HEK293T (cell line): ENCODE measurements around the gene AHCY.
"Not testable (repeated sequence)": the region's sequence is repeated elsewhere in the genome, so short reads cannot be mapped to it uniquely, and the experiment has no call there.

Source experiments
- CTCF ChIA-PET: fragments of 350-600 bp; formaldehyde crosslinking; extraction: SDS; loops from one replicate; lab custom pipeline; 2021; ENCODE audit warnings: antibody characterized with exemption, inconsistent platforms; lab: Yijun Ruan, JAX
- POLR2A ChIA-PET: fragments of 350-600 bp; formaldehyde crosslinking; extraction: SDS; loops from one replicate; lab custom pipeline; 2020; ENCODE audit warnings: antibody characterized with exemption, inconsistent platforms; lab: Yijun Ruan, JAX
- DNase-seq: peaks from one replicate; pipeline ENCODE4 v3.0.0; 2012; ENCODE audit warnings: mixed read lengths; ENCODE audit errors: extremely low spot score
- ARNT ChIP-seq: fragments of 450-650 bp; IDR thresholded peaks from 2 replicates; pipeline ENCODE4 v1.6.1; 2017; ENCODE audit warnings: mild to moderate bottlenecking
- BHLHE40 ChIP-seq: fragments of 450-650 bp; IDR thresholded peaks from 2 replicates; pipeline ENCODE4 v1.6.1; 2016; ENCODE audit warnings: mild to moderate bottlenecking, moderate library complexity, borderline replicate concordance
- CTBP1 ChIP-seq: fragments of 450-650 bp; IDR thresholded peaks from 2 replicates; pipeline ENCODE4 v1.6.1; 2016; ENCODE audit warnings: borderline replicate concordance
- ELF4 ChIP-seq: fragments of 450-650 bp; IDR thresholded peaks from 2 replicates; pipeline ENCODE4 v1.6.1; 2017; ENCODE audit warnings: antibody characterized with exemption
- FOXA1 ChIP-seq: fragments of 450-650 bp; IDR thresholded peaks from 2 replicates; pipeline ENCODE4 v1.6.1; 2016; ENCODE audit warnings: mild to moderate bottlenecking
- FOXK2 ChIP-seq: fragments of 450-650 bp; IDR thresholded peaks from 2 replicates; pipeline ENCODE4 v1.6.1; 2016; ENCODE audit warnings: mild to moderate bottlenecking
- FOXM1 ChIP-seq: fragments of 450-650 bp; IDR thresholded peaks from 2 replicates; pipeline ENCODE4 v1.6.1; 2017; ENCODE audit warnings: mild to moderate bottlenecking, borderline replicate concordance
- HDGF ChIP-seq: fragments of 450-650 bp; IDR thresholded peaks from 2 replicates; pipeline ENCODE4 v1.6.1; 2017; ENCODE audit warnings: antibody characterized with exemption, borderline replicate concordance
- L3MBTL2 ChIP-seq: fragments of 450-650 bp; conservative IDR thresholded peaks from 2 replicates; pipeline ENCODE4 v1.6.1; 2016; ENCODE audit warnings: mild to moderate bottlenecking
- LEF1 ChIP-seq: fragments of 450-650 bp; IDR thresholded peaks from 2 replicates; pipeline ENCODE4 v1.6.1; 2017; ENCODE audit warnings: mild to moderate bottlenecking, borderline replicate concordance
- NFRKB ChIP-seq: fragments of 450-650 bp; IDR thresholded peaks from 2 replicates; pipeline ENCODE4 v1.6.1; 2016; ENCODE audit warnings: mild to moderate bottlenecking, moderate library complexity
- SP1 ChIP-seq: fragments of 450-650 bp; IDR thresholded peaks from 2 replicates; pipeline ENCODE4 v1.6.1; 2017
- SUZ12 ChIP-seq: fragments of 450-650 bp; IDR thresholded peaks from 2 replicates; pipeline ENCODE4 v1.6.1; 2016; ENCODE audit warnings: mild to moderate bottlenecking
- TARDBP ChIP-seq: fragments of 450-650 bp; IDR thresholded peaks from 2 replicates; pipeline ENCODE4 v1.6.1; 2016
- ZNF384 ChIP-seq: fragments of 450-650 bp; IDR thresholded peaks from 2 replicates; pipeline ENCODE4 v1.6.1; 2016
- TF ChIP-seq, protein P1 (sequence below): fragments of 450-650 bp; IDR thresholded peaks from 2 replicates; pipeline ENCODE4 v1.6.1; 2016

Gene AHCY

GRCh38 chr20:34262488-34263288 lies 40.5 kb downstream of the AHCY start:
- DNase-seq: no peak
- ChIA-PET POLR2A (no interaction called here), CTCF (no interaction called here)
- no peak for TF ChIP-seq NFRKB
- no peak for TF ChIP-seq FOXA1
- no peak for TF ChIP-seq CTBP1
- TF ChIP-seq BHLHE40: no peak
- TF ChIP-seq LEF1: no peak
- TF ChIP-seq TARDBP: no peak
- TF ChIP-seq, protein P1, sequence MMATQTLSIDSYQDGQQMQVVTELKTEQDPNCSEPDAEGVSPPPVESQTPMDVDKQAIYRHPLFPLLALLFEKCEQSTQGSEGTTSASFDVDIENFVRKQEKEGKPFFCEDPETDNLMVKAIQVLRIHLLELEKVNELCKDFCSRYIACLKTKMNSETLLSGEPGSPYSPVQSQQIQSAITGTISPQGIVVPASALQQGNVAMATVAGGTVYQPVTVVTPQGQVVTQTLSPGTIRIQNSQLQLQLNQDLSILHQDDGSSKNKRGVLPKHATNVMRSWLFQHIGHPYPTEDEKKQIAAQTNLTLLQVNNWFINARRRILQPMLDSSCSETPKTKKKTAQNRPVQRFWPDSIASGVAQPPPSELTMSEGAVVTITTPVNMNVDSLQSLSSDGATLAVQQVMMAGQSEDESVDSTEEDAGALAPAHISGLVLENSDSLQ: no peak
- no peak for TF ChIP-seq SUZ12
- TF ChIP-seq FOXM1: no peak
- no peak for TF ChIP-seq ZNF384
- TF ChIP-seq ELF4: no peak

DNA sequence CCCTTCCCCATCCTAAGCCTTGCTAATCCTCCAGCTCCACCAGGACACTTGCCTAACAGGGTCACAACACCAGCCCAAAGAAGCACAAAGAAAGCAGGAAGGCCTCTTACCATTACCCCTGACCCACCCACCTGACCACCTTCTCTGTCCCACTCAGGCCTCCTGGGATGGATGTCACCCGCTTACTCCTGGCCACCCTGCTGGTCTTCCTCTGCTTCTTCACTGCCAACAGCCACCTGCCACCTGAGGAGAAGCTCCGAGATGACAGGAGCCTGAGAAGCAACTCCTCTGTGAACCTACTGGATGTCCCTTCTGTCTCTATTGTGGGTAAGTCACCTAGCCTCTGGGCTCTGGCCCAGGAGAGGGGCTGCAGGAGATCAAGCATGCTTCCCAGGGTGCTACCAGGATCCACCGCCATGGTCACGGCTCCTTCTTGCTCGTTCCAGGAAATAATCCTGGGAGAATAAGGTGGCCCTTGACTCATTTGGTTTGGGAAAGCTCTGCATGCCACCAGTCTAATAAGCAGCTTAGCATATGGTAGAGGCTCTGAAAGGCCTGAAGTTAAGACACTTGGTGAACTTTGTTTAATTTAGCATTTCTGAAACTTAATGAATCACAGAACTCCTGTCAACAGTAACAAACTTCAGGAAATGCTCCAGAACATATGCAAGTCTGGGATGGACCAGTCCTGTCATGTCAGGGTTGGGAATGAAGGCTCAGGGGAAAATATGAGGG lies 42.8 kb downstream of the AHCY start:
- DNase-seq: no peak
- ChIA-PET CTCF (interaction anchor here (0.6 kb wide), 1 partner anchor 96 kb away, joined by 4 read pairs; no protein-coding TSS in a partner anchor), POLR2A (interaction anchor here (0.7 to 0.9 kb wide), 2 partner anchors 41 to 42 kb away, joined by 3 read pairs; partner anchors contain the start of gene AHCY)
- no peak for TF ChIP-seq BHLHE40
- TF ChIP-seq CTBP1: no peak
- TF ChIP-seq ARNT: no peak
- TF ChIP-seq TARDBP: no peak
- TF ChIP-seq ZNF384: no peak
- TF ChIP-seq, protein P1: no peak
- TF ChIP-seq NFRKB: no peak

GRCh38 chr20:34256629-34257124 lies 46.5 kb downstream of the AHCY start:
- no peak for DNase-seq
- ChIA-PET CTCF (interaction anchor here (0.6 to 1.4 kb wide), 4 partner anchors 10 to 326 kb away, joined by 3 to 6 read pairs (median 3); no protein-coding TSS in a partner anchor), POLR2A (no interaction called here)
- TF ChIP-seq, protein P1: no peak
- TF ChIP-seq FOXM1: no peak
- no peak for TF ChIP-seq SP1
- TF ChIP-seq ZNF384: no peak
- no peak for TF ChIP-seq ARNT
- no peak for TF ChIP-seq TARDBP
- no peak for TF ChIP-seq SUZ12
- TF ChIP-seq CTBP1: no peak

DNA sequence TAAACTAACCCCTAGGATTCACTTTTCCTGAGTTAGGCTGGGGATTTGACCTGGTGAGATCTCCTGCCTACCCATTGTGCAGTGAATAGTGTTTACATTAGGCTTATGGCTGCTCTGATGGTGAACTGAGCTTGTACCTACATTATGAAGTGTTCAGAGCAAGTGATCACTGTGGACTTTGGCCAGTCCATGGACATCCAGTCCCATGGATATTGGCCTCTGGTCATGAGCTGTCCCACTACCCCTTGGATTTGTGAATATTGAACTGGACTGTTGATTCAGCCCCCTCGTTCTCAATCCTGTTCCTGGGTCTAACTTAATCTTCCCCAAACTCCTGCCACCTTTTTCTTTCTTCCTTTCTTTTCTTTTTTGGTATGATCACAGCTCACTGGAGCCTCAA lies 48.2 kb downstream of the AHCY start:
- DNase-seq: no peak
- POLR2A ChIA-PET: no interaction called here
- CTCF ChIA-PET: interaction anchor here (0.6 to 0.9 kb wide), 2 partner anchors 24 to 292 kb away, joined by 3 to 6 read pairs; no protein-coding TSS in a partner anchor
- TF ChIP-seq HDGF (no peak), ARNT (no peak), ZNF384 (no peak), SP1 (no peak), LEF1 (no peak), SUZ12 (no peak), CTBP1 (no peak), ELF4 (no peak), NFRKB (no peak), FOXK2 (no peak), FOXM1 (no peak), BHLHE40 (no peak), L3MBTL2 (no peak), TARDBP (no peak), FOXA1 (no peak)
- TF ChIP-seq, protein P1: no peak

DNA sequence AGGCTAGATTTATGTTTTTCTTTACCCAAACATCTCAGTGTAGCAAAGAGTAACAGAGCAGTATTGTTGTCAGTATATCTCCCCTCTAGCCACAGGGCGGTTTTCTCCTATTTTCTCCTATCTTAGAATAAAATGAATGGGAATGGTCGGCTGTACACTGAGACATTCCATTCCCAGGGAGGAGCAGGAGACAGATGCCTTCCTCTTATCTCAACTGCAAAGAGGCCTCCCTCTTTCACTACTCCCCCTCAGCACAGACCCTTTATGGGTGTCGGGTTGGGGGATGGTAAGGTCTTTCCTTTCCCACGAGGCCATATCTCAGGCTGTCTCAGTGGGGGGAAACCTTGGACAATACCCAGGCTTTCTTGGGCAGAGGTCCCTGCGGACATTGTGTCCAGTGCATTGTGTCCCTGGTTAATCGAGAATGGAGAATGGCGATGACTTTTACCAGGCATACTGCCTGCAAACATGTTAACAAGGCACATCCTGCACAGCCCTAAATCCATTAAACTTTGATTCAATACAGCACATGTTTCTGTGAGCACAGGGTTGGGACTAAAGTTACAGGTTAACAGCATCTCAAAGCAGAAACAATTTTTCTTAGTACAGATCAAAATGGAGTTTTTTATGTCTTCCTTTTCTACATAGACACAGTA lies 50.6 kb downstream of the AHCY start:
- CTCF ChIA-PET, DNase-seq, POLR2A ChIA-PET: not testable (repeated sequence)
